GM12878 (cell line): ENCODE measurements around the gene KLHL1. TPM values are rescaled to one million over a fixed set of nuclear protein-coding genes. Genes with fewer than 3 reads are reported as not detected.

Experiments
- ATF7 ChIP-seq: fragments of 450-650 bp; IDR thresholded peaks from 2 replicates; pipeline ENCODE4 v1.6.1; 2016; ENCODE audit warnings: low read depth, mild to moderate bottlenecking
- BCL11A ChIP-seq: IDR thresholded peaks from 2 replicates; pipeline ENCODE4 v1.6.1; 2011; ENCODE audit warnings: low read depth, low read length
- EP300 ChIP-seq, 2 experiments: fragments of 150-350 bp in 1 of 2; IDR thresholded peaks; 2 replicates each; pipeline ENCODE4 v1.6.1; 2011 to 2012; ENCODE audit warnings: low read depth in 2 of 2, low read length in 2 of 2, borderline replicate concordance in 1 of 2, improper control_type of control experiment in 1 of 2, inconsistent platforms in 1 of 2; ENCODE audit not compliant: control insufficient read depth in 1 of 2
- HCFC1 ChIP-seq: fragments of 150-350 bp; IDR thresholded peaks from 2 replicates; pipeline ENCODE4 v1.6.1; 2014; ENCODE audit warnings: low read length
- IKZF1 ChIP-seq: fragments of 450-650 bp; conservative IDR thresholded peaks from 2 replicates; pipeline ENCODE4 v1.6.1; 2017; ENCODE audit warnings: antibody characterized with exemption, mild to moderate bottlenecking
- JUNB ChIP-seq: IDR thresholded peaks from 2 replicates; pipeline ENCODE4 v1.6.1; 2016; ENCODE audit warnings: antibody characterized with exemption, mild to moderate bottlenecking
- KDM1A ChIP-seq: fragments of 200-600 bp; sonication (generic); IDR thresholded peaks from 2 replicates; pipeline ENCODE4 v1.6.1; 2016; ENCODE audit warnings: borderline replicate concordance
- MXI1 ChIP-seq: fragments of 150-350 bp; IDR thresholded peaks from 2 replicates; pipeline ENCODE4 v1.6.1; 2011; ENCODE audit warnings: low read depth, mild to moderate bottlenecking, inconsistent platforms, low read length, improper control_type of control experiment
- NFXL1 ChIP-seq: fragments of 450-650 bp; IDR thresholded peaks from 2 replicates; pipeline ENCODE4 v1.6.1; 2017; ENCODE audit warnings: antibody characterized with exemption, mild to moderate bottlenecking, borderline replicate concordance
- RAD51 ChIP-seq: fragments of 450-650 bp; IDR thresholded peaks from 2 replicates; pipeline ENCODE4 v1.6.1; 2016; ENCODE audit warnings: moderate library complexity, mild to moderate bottlenecking, inconsistent platforms
- RELA ChIP-seq: fragments of 450-650 bp; IDR thresholded peaks from 2 replicates; pipeline ENCODE4 v1.8.0; 2014; ENCODE audit warnings: borderline replicate concordance; ENCODE audit not compliant: partially characterized antibody
- SIN3A ChIP-seq: IDR thresholded peaks from 2 replicates; pipeline ENCODE4 v1.6.1; 2012; ENCODE audit warnings: low read depth, low read length, improper control_type of control experiment
- SMAD1 ChIP-seq: fragments of 450-650 bp; IDR thresholded peaks from 2 replicates; pipeline ENCODE4 v1.6.1; 2018; ENCODE audit warnings: mild to moderate bottlenecking, low read depth; ENCODE audit not compliant: partially characterized antibody
- SMC3 ChIP-seq: IDR thresholded peaks from 2 replicates; pipeline ENCODE4 v1.6.1; 2011; ENCODE audit warnings: low read length, improper control_type of control experiment, borderline replicate concordance
- SUPT20H ChIP-seq: IDR thresholded peaks from 2 replicates; pipeline ENCODE4 v1.6.1; 2011; ENCODE audit warnings: low read depth, mild to moderate bottlenecking, low read length, moderate library complexity, borderline replicate concordance; ENCODE audit not compliant: control insufficient read depth
- YY1 ChIP-seq: IDR thresholded peaks from 2 replicates; pipeline ENCODE4 v1.6.1; 2011; ENCODE audit warnings: low read depth, mild to moderate bottlenecking, low read length
- ZNF274 ChIP-seq: IDR thresholded peaks from one replicate; pipeline ENCODE4 v1.8.0; 2011; ENCODE audit not compliant: insufficient read length, insufficient read depth
- ZNF622 ChIP-seq: fragments of 450-650 bp; IDR thresholded peaks from 2 replicates; pipeline ENCODE4 v1.6.1; 2017; ENCODE audit warnings: mild to moderate bottlenecking, inconsistent platforms
- polyA plus RNA-seq, 11 experiments: library from polyadenylated mRNA; depleted of rRNA in 4 of 11; unstranded in 6 of 11; stranded (reverse) in 5 of 11; fragments of >200 nt; fragmentation: Nextera tagmentation in 4 of 11; fragmentation: Illumina TruSeq in 1 of 11; extraction: Ambion mirVana in 4 of 11; extraction: Trizol in 1 of 11; gene quantifications; 1 replicate in 1 of 11; 2 replicates in 10 of 11; pipeline versions ENCODE4 v1.2.1 to v1.2.3, GENCODE V29; 2011 to 2016; ENCODE audit warnings: inconsistent platforms in 2 of 11, missing spikeins in 2 of 11, low read depth in 1 of 11
- total RNA-seq, 4 experiments: library from RNA; depleted of rRNA in 3 of 4; stranded (reverse); fragments of >200 nt in 3 of 4; fragmentation: Illumina TruSeq in 1 of 4; extraction: Trizol in 1 of 4; gene quantifications; 2 replicates each; pipeline versions ENCODE4 v1.2.1 to v1.2.3, GENCODE V29; 2013 to 2021
- TF ChIP-seq, protein P1 (sequence below): IDR thresholded peaks from 2 replicates; pipeline ENCODE4 v1.6.1; 2011; ENCODE audit warnings: borderline replicate concordance, low read depth, mild to moderate bottlenecking, moderate library complexity, low read length; ENCODE audit not compliant: insufficient read depth, poor library complexity, severe bottlenecking
- TF ChIP-seq, protein P2 (sequence below): fragments of 450-650 bp; IDR thresholded peaks from 2 replicates; pipeline ENCODE4 v1.6.1; 2017; ENCODE audit warnings: borderline replicate concordance
- TF ChIP-seq, protein P3 (sequence below): fragments of 450-650 bp; IDR thresholded peaks from 2 replicates; pipeline ENCODE4 v1.6.1; 2017; ENCODE audit warnings: mild to moderate bottlenecking, low read depth, inconsistent platforms; ENCODE audit not compliant: poor library complexity, severe bottlenecking
- TF ChIP-seq, protein P4 (sequence below): fragments of 450-650 bp; IDR thresholded peaks from 2 replicates; pipeline ENCODE4 v1.6.1; 2018; ENCODE audit warnings: mild to moderate bottlenecking, low read depth, moderate library complexity; ENCODE audit not compliant: partially characterized antibody
- TF ChIP-seq, protein P5 (sequence below): IDR thresholded peaks from 2 replicates; pipeline ENCODE4 v1.6.1; 2012; ENCODE audit warnings: low read depth, low read length, improper control_type of control experiment

The KLHL1 gene
- total and polyA plus RNA-seq, 10 of the 15 experiments (the other 5 are each of a cell fraction or from before 2014, with no cell fraction given) = 0.02 to 0.13 (median 0.05) TPM; not detected in 2

DNA sequence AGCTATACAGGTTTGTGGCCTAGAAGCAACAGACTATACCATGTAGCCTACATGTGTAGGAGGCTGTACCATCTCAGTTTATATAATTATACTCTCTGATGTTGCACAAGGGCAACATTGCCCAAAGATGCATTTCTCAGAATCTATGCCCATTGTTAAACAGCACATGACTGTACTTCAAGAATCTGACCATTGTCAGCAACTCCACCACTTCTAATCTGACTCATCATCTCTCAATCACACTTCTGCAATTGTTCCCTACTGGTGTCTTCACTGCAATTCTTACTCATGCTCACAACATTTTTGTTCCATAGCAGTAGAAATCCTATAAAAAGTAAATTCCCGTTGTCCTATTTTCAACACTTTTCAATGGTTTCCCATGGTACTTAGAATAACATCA lies 64.6 kb downstream of the KLHL1 start (continued):
- TF ChIP-seq YY1 = no peak
- no peak for TF ChIP-seq RELA
- TF ChIP-seq ZNF622 = no peak
- TF ChIP-seq NFXL1 = no peak
- peak in 1 of 2 experiments; percentile 84; a peak in 1 of 4 replicates for TF ChIP-seq EP300 (IDR thresholded peaks at IDR 0.05; ENCODE audit: borderline replicate concordance in 1 of 2, control insufficient read depth in 1 of 2, low read depth in 2 of 2, low read length in 2 of 2)
- no peak; the same call in 1 of the 2 replicates for TF ChIP-seq RAD51
- TF ChIP-seq, protein P1, sequence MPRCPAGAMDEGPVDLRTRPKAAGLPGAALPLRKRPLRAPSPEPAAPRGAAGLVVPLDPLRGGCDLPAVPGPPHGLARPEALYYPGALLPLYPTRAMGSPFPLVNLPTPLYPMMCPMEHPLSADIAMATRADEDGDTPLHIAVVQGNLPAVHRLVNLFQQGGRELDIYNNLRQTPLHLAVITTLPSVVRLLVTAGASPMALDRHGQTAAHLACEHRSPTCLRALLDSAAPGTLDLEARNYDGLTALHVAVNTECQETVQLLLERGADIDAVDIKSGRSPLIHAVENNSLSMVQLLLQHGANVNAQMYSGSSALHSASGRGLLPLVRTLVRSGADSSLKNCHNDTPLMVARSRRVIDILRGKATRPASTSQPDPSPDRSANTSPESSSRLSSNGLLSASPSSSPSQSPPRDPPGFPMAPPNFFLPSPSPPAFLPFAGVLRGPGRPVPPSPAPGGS = no peak
- TF ChIP-seq, protein P2, sequence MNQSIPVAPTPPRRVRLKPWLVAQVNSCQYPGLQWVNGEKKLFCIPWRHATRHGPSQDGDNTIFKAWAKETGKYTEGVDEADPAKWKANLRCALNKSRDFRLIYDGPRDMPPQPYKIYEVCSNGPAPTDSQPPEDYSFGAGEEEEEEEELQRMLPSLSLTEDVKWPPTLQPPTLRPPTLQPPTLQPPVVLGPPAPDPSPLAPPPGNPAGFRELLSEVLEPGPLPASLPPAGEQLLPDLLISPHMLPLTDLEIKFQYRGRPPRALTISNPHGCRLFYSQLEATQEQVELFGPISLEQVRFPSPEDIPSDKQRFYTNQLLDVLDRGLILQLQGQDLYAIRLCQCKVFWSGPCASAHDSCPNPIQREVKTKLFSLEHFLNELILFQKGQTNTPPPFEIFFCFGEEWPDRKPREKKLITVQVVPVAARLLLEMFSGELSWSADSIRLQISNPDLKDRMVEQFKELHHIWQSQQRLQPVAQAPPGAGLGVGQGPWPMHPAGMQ = no peak
- TF ChIP-seq IKZF1 = peak; percentile 58
- TF ChIP-seq SIN3A = no peak
- TF ChIP-seq ATF7 = peak; percentile 71; the same call in 1 of the 2 replicates
- TF ChIP-seq, protein P3, sequence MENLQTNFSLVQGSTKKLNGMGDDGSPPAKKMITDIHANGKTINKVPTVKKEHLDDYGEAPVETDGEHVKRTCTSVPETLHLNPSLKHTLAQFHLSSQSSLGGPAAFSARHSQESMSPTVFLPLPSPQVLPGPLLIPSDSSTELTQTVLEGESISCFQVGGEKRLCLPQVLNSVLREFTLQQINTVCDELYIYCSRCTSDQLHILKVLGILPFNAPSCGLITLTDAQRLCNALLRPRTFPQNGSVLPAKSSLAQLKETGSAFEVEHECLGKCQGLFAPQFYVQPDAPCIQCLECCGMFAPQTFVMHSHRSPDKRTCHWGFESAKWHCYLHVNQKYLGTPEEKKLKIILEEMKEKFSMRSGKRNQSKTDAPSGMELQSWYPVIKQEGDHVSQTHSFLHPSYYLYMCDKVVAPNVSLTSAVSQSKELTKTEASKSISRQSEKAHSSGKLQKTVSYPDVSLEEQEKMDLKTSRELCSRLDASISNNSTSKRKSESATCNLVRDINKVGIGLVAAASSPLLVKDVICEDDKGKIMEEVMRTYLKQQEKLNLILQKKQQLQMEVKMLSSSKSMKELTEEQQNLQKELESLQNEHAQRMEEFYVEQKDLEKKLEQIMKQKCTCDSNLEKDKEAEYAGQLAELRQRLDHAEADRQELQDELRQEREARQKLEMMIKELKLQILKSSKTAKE = no peak
- TF ChIP-seq, protein P4, sequence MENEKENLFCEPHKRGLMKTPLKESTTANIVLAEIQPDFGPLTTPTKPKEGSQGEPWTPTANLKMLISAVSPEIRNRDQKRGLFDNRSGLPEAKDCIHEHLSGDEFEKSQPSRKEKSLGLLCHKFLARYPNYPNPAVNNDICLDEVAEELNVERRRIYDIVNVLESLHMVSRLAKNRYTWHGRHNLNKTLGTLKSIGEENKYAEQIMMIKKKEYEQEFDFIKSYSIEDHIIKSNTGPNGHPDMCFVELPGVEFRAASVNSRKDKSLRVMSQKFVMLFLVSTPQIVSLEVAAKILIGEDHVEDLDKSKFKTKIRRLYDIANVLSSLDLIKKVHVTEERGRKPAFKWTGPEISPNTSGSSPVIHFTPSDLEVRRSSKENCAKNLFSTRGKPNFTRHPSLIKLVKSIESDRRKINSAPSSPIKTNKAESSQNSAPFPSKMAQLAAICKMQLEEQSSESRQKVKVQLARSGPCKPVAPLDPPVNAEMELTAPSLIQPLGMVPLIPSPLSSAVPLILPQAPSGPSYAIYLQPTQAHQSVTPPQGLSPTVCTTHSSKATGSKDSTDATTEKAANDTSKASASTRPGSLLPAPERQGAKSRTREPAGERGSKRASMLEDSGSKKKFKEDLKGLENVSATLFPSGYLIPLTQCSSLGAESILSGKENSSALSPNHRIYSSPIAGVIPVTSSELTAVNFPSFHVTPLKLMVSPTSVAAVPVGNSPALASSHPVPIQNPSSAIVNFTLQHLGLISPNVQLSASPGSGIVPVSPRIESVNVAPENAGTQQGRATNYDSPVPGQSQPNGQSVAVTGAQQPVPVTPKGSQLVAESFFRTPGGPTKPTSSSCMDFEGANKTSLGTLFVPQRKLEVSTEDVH = no peak
- TF ChIP-seq, protein P5, sequence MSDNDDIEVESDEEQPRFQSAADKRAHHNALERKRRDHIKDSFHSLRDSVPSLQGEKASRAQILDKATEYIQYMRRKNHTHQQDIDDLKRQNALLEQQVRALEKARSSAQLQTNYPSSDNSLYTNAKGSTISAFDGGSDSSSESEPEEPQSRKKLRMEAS = no peak
- no peak for TF ChIP-seq HCFC1
- no peak for TF ChIP-seq MXI1
- TF ChIP-seq SMC3 = no peak
- TF ChIP-seq JUNB = peak; percentile 61; the same call in 1 of the 2 replicates
- no peak for TF ChIP-seq KDM1A
- peak; percentile 71 for TF ChIP-seq BCL11A
- no peak for TF ChIP-seq SMAD1
- no peak for TF ChIP-seq SUPT20H
- no peak for TF ChIP-seq ZNF274
